Keratinocyte (primary cell): ENCODE measurements around the gene ERCC6L2.

Experiments
- EZH2 ChIP-seq: IDR thresholded peaks from one replicate; pipeline ENCODE4 v1.6.1; 2012; ENCODE audit warnings: inconsistent platforms, mild to moderate bottlenecking, low read length, moderate library complexity
- TF ChIP-seq, protein P1 (sequence below), 3 experiments: IDR thresholded peaks in 1 of 3; conservative IDR thresholded peaks in 1 of 3; optimal IDR thresholded peaks in 1 of 3; 2 replicates in 2 of 3; 3 replicates in 1 of 3; pipeline versions ENCODE3 to v1.5.1; 2011; ENCODE audit warnings: low read length in 3 of 3, mild to moderate bottlenecking in 3 of 3, moderate library complexity in 2 of 3, control low read depth in 1 of 3, inconsistent platforms in 1 of 3; ENCODE audit not compliant: insufficient read depth in 2 of 3; ENCODE audit errors: extremely low read depth in 1 of 3

GRCh38 chr9:95970317-95970716, 94.8 kb downstream of the ERCC6L2 start:
- TF ChIP-seq, protein P1, sequence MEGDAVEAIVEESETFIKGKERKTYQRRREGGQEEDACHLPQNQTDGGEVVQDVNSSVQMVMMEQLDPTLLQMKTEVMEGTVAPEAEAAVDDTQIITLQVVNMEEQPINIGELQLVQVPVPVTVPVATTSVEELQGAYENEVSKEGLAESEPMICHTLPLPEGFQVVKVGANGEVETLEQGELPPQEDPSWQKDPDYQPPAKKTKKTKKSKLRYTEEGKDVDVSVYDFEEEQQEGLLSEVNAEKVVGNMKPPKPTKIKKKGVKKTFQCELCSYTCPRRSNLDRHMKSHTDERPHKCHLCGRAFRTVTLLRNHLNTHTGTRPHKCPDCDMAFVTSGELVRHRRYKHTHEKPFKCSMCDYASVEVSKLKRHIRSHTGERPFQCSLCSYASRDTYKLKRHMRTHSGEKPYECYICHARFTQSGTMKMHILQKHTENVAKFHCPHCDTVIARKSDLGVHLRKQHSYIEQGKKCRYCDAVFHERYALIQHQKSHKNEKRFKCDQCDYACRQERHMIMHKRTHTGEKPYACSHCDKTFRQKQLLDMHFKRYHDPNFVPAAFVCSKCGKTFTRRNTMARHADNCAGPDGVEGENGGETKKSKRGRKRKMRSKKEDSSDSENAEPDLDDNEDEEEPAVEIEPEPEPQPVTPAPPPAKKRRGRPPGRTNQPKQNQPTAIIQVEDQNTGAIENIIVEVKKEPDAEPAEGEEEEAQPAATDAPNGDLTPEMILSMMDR (optimal IDR thresholded peaks at IDR 0.05 in 1 of 3, IDR thresholded peaks at IDR 0.05 in 1 of 3, conservative IDR thresholded peaks at IDR 0.05 in 1 of 3; ENCODE audit: extremely low read depth in 1 of 3, insufficient read depth in 2 of 3, low read length in 3 of 3), result no peak
- TF ChIP-seq EZH2, result no peak
